HG03521 (cell line): ENCODE results near the gene HID1.
"Not testable (repeated sequence)": the region's sequence is repeated elsewhere in the genome, so short reads cannot be mapped to it uniquely, and the experiment has no call there.

ENCODE experiments used
- ATAC-seq: cut with Tn5 transposase; IDR thresholded peaks from one replicate; pipeline ENCODE4 v1.9.1; 2021; ENCODE audit warnings: mild to moderate bottlenecking, moderate library complexity; ENCODE audit not compliant: unreplicated experiment

The HID1 gene, protein sequence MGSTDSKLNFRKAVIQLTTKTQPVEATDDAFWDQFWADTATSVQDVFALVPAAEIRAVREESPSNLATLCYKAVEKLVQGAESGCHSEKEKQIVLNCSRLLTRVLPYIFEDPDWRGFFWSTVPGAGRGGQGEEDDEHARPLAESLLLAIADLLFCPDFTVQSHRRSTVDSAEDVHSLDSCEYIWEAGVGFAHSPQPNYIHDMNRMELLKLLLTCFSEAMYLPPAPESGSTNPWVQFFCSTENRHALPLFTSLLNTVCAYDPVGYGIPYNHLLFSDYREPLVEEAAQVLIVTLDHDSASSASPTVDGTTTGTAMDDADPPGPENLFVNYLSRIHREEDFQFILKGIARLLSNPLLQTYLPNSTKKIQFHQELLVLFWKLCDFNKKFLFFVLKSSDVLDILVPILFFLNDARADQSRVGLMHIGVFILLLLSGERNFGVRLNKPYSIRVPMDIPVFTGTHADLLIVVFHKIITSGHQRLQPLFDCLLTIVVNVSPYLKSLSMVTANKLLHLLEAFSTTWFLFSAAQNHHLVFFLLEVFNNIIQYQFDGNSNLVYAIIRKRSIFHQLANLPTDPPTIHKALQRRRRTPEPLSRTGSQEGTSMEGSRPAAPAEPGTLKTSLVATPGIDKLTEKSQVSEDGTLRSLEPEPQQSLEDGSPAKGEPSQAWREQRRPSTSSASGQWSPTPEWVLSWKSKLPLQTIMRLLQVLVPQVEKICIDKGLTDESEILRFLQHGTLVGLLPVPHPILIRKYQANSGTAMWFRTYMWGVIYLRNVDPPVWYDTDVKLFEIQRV

GRCh38 chr17:74972107-74972972 is at the start of gene HID1:
Gene HID1 (minus strand): TSS chr17:74972759. CDS start chr17:74972656, 103 bp downstream.
- no peak for ATAC-seq

GRCh38 chr17:75020331-75021110 is 48.0 kb upstream of the HID1 start:
- no peak for ATAC-seq

- ATAC-seq, result no peak
Measured at GRCh38 chr17:75019710-75020109, 47.2 kb upstream of the HID1 start.

- no peak for ATAC-seq
Measured at GRCh38 chr17:75019146-75019545, 46.6 kb upstream of the HID1 start.

DNA sequence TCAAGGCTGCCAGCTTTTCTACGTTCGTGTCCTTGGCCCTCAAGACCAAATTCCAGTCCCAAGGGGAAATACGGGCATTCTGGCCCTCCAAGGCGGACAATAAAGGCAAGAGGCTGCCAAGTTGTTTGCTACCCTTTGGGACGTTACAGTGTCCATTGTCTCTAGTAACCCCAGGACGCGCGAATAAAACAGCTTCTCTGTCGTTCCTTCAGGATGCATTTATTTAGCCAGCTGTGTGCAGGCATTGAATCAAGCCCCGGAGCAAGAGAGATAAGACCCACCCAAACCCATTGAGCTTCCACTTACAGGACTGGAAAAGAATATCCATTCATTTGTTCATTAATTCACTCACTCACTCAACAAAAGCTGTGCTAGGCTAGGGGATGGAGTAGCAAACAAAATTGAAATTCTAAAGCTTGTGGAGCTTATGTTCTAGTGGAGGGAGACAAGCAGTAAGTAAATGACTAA is 40.6 kb upstream of the HID1 start:
- no peak for ATAC-seq

DNA sequence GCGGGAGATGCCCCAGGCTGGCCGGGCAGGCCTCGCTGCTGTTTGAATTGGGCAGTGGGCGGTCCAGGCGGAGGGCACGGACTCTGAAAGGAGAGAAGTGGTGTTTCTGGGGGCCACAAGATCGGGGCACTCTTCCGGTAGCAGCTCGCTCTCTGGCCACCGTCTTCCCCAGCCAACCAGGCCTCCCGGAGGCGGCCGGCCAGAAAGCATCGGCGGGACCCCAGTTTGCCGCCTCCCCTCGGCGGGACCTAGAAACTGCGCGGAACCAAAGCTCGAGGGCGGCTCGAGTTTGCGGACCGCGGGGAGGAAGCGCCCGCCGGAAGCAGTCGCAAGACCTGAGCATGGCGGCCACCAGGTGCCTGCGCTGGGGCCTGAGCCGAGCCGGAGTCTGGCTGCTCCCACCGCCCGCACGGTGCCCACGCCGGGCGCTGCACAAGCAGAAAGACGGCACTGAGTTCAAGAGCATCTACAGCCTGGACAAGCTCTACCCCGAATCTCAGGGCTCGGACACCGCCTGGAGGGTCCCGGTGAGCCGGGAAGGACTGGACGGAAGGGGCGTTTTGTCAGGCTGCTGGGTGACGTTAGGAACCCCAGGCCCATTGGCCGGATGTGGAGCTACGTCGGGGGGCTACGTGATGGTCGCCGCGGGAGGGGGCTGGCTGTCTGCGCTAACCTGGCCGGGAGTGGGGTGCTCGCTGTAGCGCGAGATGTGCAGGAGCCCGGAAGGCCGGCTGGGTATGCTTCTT is 40.0 kb upstream of the HID1 start, which contains the start of gene MRPL58:
TSS of gene MRPL58 (plus strand) at position 325 of the 746 bp plus-strand sequence. CDS start at position 342, 17 bp downstream.
- ATAC-seq, result peak; percentile 77

DNA sequence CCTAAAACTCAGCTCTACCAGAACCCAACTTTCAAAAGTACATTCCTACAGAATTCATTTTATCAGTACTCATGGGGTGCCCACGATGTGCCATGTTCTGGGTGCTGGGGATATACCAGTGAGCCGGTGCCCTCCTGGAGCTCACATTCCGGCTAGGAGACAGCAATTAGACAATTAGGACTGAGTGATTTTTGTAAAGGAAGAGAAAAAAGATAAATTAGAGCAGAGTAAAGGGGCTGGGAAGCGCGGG is 39.5 kb upstream of the HID1 start:
- no peak for ATAC-seq

GRCh38 chr17:75011401-75012095 is 39.0 kb upstream of the HID1 start:
- no peak for ATAC-seq

- ATAC-seq, result no peak
Measured at GRCh38 chr17:75010683-75011400, 38.3 kb upstream of the HID1 start.

DNA sequence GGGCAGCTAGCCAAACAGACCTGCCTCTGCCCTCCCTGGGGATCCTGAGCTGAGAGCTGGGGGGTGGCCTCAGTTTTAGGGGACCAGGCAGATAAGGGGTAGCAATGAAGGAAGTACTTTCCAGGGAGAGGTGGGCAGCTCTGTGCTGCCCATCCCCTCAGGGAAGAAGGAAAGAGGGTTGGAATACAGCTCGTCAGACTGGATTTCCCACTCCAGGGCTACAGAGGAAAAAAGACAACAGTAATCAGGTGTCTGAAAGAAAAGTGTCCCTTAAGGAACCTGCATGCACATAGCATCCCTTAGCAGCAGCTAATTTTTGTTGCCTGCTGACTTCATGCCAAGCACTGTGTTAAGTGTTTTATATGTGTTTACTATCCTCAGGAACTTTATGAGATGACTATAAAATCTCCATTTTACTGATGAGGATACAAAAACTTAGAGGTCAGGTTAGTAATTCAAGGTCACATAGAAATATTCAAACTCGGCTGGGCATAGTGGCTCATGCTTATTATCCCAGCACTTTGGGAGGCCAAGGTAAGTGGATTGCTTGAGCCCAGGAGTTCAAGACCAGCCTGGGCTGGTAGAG is 36.7 kb upstream of the HID1 start:
- no peak for ATAC-seq

DNA sequence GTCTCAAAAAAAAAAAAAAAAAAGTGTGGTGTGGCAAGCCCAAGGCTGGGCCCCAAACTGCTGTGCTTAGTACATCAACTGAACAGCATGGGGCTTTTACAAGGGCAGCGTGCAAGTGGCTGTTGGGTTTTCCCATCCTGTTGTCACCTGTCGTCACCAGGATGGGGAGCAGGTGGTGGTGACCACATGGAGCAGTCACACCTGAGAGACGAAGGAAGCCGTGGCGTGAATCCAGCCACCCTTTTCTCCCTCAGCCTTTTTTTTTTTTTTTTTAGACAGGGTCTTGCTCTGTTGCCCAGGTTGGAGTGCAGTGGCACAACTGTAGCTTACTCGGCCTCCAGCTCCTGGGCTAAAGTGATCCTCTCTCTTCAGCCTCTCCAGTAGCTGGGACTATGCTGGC is 35.8 kb upstream of the HID1 start:
- ATAC-seq, result no peak

DNA sequence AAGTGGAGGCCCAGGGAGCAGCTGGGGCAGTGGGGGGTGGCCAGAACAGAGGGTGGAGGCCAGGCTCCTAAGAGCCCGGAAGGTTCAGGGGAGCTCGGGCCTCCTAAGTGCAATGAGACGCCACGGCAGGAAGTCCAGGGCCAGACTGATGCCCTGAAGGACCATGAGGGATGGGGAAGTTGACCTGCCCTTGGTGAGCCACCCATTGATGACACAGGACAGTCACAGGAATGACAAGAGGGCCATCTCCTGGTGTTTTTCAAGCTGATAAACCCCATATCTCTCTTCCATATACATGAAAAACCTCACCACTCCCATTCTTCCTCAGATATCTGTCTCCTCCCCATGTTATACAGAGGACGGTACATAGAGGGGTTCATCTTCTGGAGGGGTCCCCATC is 34.1 kb upstream of the HID1 start:
- ATAC-seq, result no peak

DNA sequence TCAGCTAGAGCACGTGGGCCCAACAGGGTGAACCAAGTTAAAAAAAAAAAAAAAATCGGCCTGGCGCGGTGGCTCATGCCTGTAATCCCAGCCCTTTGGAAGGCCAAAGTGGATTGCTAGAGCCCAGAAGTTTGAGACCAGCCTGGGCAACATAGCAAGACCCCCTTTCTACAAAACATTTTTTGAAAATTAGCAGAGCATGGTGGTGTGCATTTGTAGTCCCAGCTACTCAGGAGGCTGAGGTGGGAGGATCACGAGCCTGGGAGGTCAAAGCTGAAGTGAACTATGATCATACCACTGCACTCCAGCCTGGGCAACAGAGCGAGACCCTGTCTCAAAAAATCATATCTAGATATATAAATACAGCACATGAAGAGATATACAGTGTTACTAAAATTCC is 33.5 kb upstream of the HID1 start:
- not testable (repeated sequence) for ATAC-seq

DNA sequence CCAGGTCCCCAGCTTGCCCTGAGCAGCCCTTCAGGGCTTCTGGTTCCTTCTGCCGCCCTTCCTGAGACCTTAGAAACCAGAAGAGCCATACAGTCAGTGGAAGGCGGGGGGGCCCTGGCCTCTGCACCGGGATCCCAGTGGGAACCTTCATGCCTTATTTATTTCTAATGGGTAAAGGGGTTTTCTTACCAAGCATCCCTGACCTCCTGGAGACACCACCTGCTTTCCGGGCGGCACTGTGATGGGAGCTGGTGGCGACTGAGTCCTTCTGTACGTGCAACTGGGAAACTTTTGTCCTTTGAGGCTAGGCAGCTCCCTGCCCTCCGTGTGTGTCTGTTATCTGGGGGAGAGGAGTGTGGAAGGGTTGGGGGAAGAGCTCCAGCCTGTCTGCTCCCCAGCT is 32.7 kb upstream of the HID1 start:
- no peak for ATAC-seq

- ATAC-seq, result no peak
Measured at GRCh38 chr17:75004371-75004770, 31.8 kb upstream of the HID1 start.

DNA sequence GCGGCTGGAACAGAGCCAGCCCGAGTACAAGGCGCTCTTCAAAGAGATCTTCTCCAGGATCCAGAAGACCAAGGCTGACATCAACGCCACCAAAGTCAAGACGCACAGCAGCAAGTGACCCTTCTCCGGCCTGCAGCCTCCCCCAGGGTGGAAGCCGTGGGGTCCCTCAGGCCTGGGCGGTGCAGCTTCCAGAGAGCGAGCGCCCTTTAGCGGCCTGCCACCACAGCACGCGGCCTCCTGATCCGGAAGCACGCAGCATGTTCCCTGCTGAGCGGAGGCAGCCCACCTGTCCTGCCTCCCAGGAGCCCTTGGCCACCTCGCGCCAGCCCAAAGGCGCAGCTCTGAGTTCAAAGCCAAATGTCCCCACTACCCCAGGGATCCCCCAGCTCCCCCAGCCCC is 31.4 kb upstream of the HID1 start:
- ATAC-seq, result no peak

- ATAC-seq, result no peak
Measured at GRCh38 chr17:75003070-75003956, 30.8 kb upstream of the HID1 start.
